Heart left ventricle (tissue), 16 donors: ENCODE measurements around the gene SH3GLB1. TPM values are rescaled to one million over a fixed set of nuclear protein-coding genes. Genes with fewer than 3 reads are reported as not detected.

ENCODE experiments used
- ATAC-seq, 4 donors: fragments of 200-7000 bp; cut with Tn5 transposase; one replicate each; pipeline ENCODE4 v1.9.1; 2020 to 2022; ENCODE audit warnings: moderate library complexity in 4 of 4, mild to moderate bottlenecking in 3 of 4, moderate number of reproducible peaks in 1 of 4
- DNase-seq, 5 donors: peaks; one replicate each; pipeline ENCODE4 v3.0.0-alpha.2; 2020
- H3K27ac ChIP-seq, 12 donors: fragments of 200-600 bp; sonication (generic) in 4 of 12; one replicate each; pipeline versions ENCODE4 v1.5.0 to v1.8.0; 2016 to 2022; ENCODE audit warnings: mild to moderate bottlenecking in 2 of 12
- H3K27me3 ChIP-seq, 9 donors: fragments of 200-600 bp; sonication (generic) in 2 of 9; one replicate each; pipeline versions ENCODE4 v1.5.1 to v1.8.0; 2016 to 2022; ENCODE audit warnings: mild to moderate bottlenecking in 3 of 9
- H3K36me3 ChIP-seq, 9 donors: fragments of 200-600 bp; sonication (generic) in 2 of 9; one replicate each; pipeline versions ENCODE4 v1.5.0 to v1.8.0; 2018 to 2022; ENCODE audit warnings: mild to moderate bottlenecking in 2 of 9
- H3K4me1 ChIP-seq, 12 donors: fragments of 200-600 bp; sonication (generic) in 4 of 12; one replicate each; pipeline versions ENCODE4 v1.5.0 to v1.8.0; 2016 to 2022; ENCODE audit warnings: mild to moderate bottlenecking in 3 of 12
- H3K4me3 ChIP-seq, 12 donors: fragments of 200-600 bp; sonication (generic) in 4 of 12; one replicate each; pipeline versions ENCODE4 v1.5.0 to v1.8.0; 2017 to 2022; ENCODE audit warnings: mild to moderate bottlenecking in 9 of 12, moderate library complexity in 4 of 12
- H3K9me3 ChIP-seq, 12 donors: fragments of 200-600 bp; sonication (generic) in 4 of 12; one replicate each; pipeline versions ENCODE4 v1.5.0 to v1.8.0; 2016 to 2022; ENCODE audit warnings: mild to moderate bottlenecking in 1 of 12
- POLR2A ChIP-seq, 2 donors: fragments of 450-650 bp; IDR thresholded peaks; one replicate each; pipeline ENCODE4 v1.6.1; 2017; ENCODE audit warnings: antibody characterized with exemption in 2 of 2, mild to moderate bottlenecking in 2 of 2, moderate library complexity in 2 of 2
- WGBS, 4 donors: extraction: QIAGEN DNeasy Blood & Tissue Kit in 2 of 4; methylation state at CpG; one replicate each; pipeline versions ENCODE4 v1.1.5 to v1.1.7; 2013 to 2018; 5-methylcytosine and 5-hydroxymethylcytosine counted together
- intact Hi-C, 10 donors: fragments of 100-400 bp; cut with DNase I; formaldehyde crosslinking; loops; one replicate each; pipeline versions ENCODE4 v1.11.1 to v1.14.2; 2022
- polyA plus RNA-seq, 2 donors: library from polyadenylated mRNA; stranded (reverse); fragments of 200-250 nt; gene quantifications; one replicate each; pipeline ENCODE4 v1.2.3, GENCODE V29; 2013
- total RNA-seq, 9 donors: library from RNA; depleted of rRNA in 2 of 9; stranded (reverse); fragments of >200 nt in 2 of 9; fragmentation: NEBNext Ultra II Directional in 3 of 9; extraction: Animal tissue kit (Norgen Biotek cat#: 25700) in 3 of 9; gene quantifications; one replicate each; pipeline versions ENCODE4 v1.1.0 to v1.2.4, GENCODE V29; 2016 to 2023
- TF ChIP-seq, protein P1 (sequence below), 12 donors: fragments of 200-600 bp; sonication (generic) in 4 of 12; IDR thresholded peaks; one replicate each; pipeline versions ENCODE4 v1.5.0 to v1.8.0; 2018 to 2022; ENCODE audit warnings: antibody characterized with exemption in 12 of 12, mild to moderate bottlenecking in 5 of 12
- donor health status: ischemic (EF 13 %, LVEDD 7.1; RV severe dilation, severe dysfunction).
- donor health status: healthy with polysubstance abuse.
- donor health status: DM: no; HTN: yes; CAD: no.
- donor health status: DM: no; HTN: no; CAD: no.
- donor health status: ischemic (EF 25% LVEDD 6.9; RV normal size, moderate dysfunction).
- donor health status: ischemic (EF 25% LVEDD 5.7; RV mildly dilated, moderate dysfunction).
- donor health status: healthy.
- donor health status: DM: yes; HTN: yes; CAD: no.
- donor health status: ischemic (EF 35%, LVEDD 5.7; RV mildly dilated, moderate dysfunction).
- donor health status: nonischemic (EF 11% LVEDD 7.7; RV severe dilation, severe dysfunction).
- donor health status: DM: yes; HTN: yes; CAD: no.
- donor health status: PGD.
- donor health status: ischemic (EF 29% LVEDD 5.4; RV normal size, mild dysfunction).
- donor health status: nonischemic (EF 23%, LVEDD 6.1; RV moderate dilation, normal function).

SH3GLB1 gene
- total and polyA plus RNA-seq, 11 donors = 26.3 to 203 (median 125) TPM

DNA sequence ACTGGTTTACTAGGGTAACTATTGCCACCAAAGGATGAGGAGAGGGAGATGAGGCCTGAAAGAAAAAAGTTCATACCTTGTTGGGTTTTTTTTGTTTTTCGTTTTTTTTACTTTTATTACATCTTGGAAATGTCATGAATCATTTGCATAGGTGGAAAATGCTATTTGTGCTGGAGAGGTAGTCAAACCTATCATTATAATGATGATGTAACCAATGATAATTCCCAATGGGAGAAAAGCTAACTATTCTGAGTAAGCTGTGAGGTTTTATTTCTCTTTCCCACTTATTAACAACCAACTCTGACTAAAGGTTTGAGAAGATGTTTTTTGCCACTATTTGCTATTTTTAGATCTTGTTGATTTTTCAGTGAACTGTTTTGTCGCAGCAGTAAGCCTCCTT is 29.0 kb downstream of the SH3GLB1 start:
- Histone ChIP-seq H3K27me3 (no peaks in the 10 kb centered on the region), H3K27ac (no peak overlapping the region), H3K36me3 (peaks cover 0 to 99% (median 88%) of the 10 kb centered on the region in 9 donors), H3K4me3 (no peak overlapping the region), H3K4me1 (peaks cover 0 to 12% (median 0%) of the 10 kb centered on the region in 12 donors), H3K9me3 (no peaks in the 10 kb centered on the region)
- DNase-seq = no peak
- intact Hi-C loops = no loop called here
- WGBS, 4 donors = 8 to 20% (median 18%) methylated on average over 2 of the region's 2 CpGs
- no peak for ATAC-seq
- TF ChIP-seq POLR2A (IDR thresholded peaks at IDR 0.05) = no peak
- TF ChIP-seq, protein P1, sequence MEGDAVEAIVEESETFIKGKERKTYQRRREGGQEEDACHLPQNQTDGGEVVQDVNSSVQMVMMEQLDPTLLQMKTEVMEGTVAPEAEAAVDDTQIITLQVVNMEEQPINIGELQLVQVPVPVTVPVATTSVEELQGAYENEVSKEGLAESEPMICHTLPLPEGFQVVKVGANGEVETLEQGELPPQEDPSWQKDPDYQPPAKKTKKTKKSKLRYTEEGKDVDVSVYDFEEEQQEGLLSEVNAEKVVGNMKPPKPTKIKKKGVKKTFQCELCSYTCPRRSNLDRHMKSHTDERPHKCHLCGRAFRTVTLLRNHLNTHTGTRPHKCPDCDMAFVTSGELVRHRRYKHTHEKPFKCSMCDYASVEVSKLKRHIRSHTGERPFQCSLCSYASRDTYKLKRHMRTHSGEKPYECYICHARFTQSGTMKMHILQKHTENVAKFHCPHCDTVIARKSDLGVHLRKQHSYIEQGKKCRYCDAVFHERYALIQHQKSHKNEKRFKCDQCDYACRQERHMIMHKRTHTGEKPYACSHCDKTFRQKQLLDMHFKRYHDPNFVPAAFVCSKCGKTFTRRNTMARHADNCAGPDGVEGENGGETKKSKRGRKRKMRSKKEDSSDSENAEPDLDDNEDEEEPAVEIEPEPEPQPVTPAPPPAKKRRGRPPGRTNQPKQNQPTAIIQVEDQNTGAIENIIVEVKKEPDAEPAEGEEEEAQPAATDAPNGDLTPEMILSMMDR (IDR thresholded peaks at IDR 0.05) = no peak

DNA sequence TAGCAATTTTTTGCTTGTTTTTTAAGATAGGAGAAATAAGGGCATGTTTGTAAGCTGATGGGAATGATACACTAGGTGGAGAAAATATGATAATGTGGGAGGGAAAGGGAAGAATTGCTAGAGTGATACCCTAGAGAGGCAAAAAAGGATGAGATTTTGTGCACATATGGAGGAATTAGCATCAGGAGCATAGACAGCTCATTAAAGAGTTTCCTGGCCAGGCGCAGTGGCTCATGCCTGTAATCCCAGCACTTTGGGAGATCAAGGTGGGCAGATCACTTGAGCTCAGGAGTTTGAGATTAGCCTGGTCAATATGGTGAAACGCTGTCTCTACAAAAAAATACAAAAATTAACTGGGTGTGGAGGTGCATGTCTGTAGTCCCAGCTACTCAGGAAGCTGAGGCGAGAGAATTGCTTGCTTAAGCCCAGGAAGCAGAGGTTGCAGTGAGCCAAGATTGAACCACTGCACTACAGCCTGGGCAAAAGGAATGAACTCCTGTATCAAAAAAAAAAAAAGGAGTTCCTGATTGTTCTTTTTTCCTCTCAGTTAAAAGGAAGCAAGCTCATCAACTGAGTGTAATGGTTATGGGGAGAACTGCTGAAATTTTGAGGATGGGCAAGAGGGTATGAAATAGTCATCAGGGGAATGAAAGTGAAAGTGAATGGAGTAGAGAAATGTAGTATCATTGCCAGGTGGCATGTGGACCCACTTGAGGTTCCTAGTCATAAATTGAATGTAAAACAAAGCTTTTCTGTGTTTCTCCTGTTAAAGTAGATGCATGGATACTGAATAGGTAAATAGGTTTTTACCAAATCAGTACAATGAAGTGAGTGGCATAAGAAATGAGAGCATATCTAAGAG is 35.5 kb downstream of the SH3GLB1 start:
- H3K9me3 ChIP-seq = no peaks in the 10 kb centered on the region
- no peak overlapping the region for H3K4me3 ChIP-seq
- DNase-seq = no peak
- peaks cover 0 to 25% (median 8%) of the 10 kb centered on the region in 12 donors for H3K4me1 ChIP-seq
- peaks cover 0 to 100% (median 87%) of the 10 kb centered on the region in 9 donors for H3K36me3 ChIP-seq
- ATAC-seq = peak in 3 of 4 donors; percentile 20 to 56 (median 41)
- 61 to 79% (median 67%) methylated on average over 3 of the region's 3 CpGs for WGBS, 4 donors
- H3K27me3 ChIP-seq = no peaks in the 10 kb centered on the region
- no peak for TF ChIP-seq POLR2A (IDR thresholded peaks at IDR 0.05)
- TF ChIP-seq, protein P1 (IDR thresholded peaks at IDR 0.05) = no peak
- H3K27ac ChIP-seq = peak overlapping the region in 2 of 12 donors; percentile 8 to 65
- intact Hi-C loops = loop anchor here in 7 of 10 donors (2.0 to 10.0 kb wide), 7 partner anchors 33 to 358 kb away; partner anchors contain the start of gene SH3GLB1 (in 2 of the 7)

DNA sequence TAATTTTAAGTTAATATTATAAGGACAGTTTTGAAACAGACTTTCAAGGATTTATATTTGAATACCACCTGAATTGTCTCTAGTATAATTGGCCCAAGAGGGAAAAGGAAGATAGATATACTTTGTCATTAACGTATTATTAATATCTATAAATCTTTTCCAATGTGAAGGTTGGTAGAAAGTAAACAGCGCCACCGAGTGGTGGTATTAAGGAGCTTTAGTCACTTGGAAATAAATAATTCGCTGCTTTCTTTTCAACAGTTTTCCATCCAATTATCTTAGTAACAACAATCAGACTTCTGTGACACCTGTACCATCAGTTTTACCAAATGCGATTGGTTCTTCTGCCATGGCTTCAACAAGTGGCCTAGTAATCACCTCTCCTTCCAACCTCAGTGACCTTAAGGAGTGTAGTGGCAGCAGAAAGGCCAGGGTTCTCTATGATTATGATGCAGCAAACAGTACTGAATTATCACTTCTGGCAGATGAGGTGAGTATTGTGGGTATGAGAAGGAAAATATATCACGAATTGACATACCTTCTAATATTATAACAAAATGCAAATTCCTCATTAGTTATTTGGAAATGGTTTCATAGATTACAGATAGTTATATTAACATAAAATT is 37.7 kb downstream of the SH3GLB1 start:
- Histone ChIP-seq H3K36me3 (peaks cover 0 to 96% (median 82%) of the 10 kb centered on the region in 9 donors), H3K9me3 (no peaks in the 10 kb centered on the region), H3K27ac (no peak overlapping the region), H3K4me1 (peaks cover 0 to 25% (median 8%) of the 10 kb centered on the region in 12 donors), H3K27me3 (no peaks in the 10 kb centered on the region), H3K4me3 (no peak overlapping the region)
- DNase-seq (peak in 1 of 5 donors; percentile 32), ATAC-seq (no peak)
- TF ChIP-seq, protein P1 (IDR thresholded peaks at IDR 0.05) = peak; percentile 55 to 77 (median 67)
- TF ChIP-seq POLR2A (IDR thresholded peaks at IDR 0.05) = no peak
- intact Hi-C loops = loop anchor here in 7 of 10 donors (2.0 to 10.0 kb wide), 7 partner anchors 35 to 360 kb away; partner anchors contain the start of gene SH3GLB1 (in 2 of the 7)
- WGBS, 4 donors = 45 to 50% (median 48%) methylated on average over 6 of the region's 6 CpGs

DNA sequence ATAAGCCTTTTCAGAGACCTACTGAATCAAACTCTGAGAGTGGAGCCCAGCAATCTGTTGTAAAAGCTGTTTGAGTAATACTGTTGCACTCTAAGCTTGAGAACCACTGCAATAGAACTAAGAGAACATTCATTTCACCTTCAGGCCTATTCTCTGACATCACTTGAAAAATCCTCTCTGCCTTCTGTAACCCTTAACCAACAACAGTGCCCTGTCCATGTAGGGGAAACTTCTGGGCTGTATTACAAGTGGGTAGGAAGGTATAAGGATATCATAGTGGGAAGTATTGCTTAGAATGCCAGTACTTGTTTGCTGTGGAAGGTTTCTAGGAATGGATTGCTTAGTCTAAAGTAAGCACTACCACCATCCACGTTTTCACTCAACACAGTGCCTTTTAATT is 42.9 kb downstream of the SH3GLB1 start:
- H3K9me3 ChIP-seq = no peaks in the 10 kb centered on the region
- no peak overlapping the region for H3K4me3 ChIP-seq
- DNase-seq (no peak), ATAC-seq (peak in 3 of 4 donors; percentile 46 to 69 (median 59))
- H3K36me3 ChIP-seq = peaks cover 0 to 52% (median 42%) of the 10 kb centered on the region in 9 donors
- H3K27ac ChIP-seq = no peak overlapping the region
- 50 to 69% (median 57%) methylated on average over 1 of the region's 1 CpG for WGBS, 4 donors
- H3K27me3 ChIP-seq = no peaks in the 10 kb centered on the region
- peaks cover 0 to 16% (median 2%) of the 10 kb centered on the region in 12 donors for H3K4me1 ChIP-seq
- no peak for TF ChIP-seq POLR2A (IDR thresholded peaks at IDR 0.05)
- TF ChIP-seq, protein P1 (IDR thresholded peaks at IDR 0.05) = no peak
- intact Hi-C loops = loop anchor here in 2 of 10 donors (10.0 kb wide), 2 partner anchors 243 to 273 kb away; no protein-coding TSS in a partner anchor
